A204.1 (cell line): ENCODE measurements around the gene PTPN23.
A peak's percentile ranks its signal among the peaks of the same experiment; 100 is the strongest.

Experiments
- FAIRE-seq: peaks from 2 replicates; lab custom pipeline; 2012; peaks lifted over from hg19 to GRCh38; lab: Jason Lieb, UNC

Gene PTPN23

DNA sequence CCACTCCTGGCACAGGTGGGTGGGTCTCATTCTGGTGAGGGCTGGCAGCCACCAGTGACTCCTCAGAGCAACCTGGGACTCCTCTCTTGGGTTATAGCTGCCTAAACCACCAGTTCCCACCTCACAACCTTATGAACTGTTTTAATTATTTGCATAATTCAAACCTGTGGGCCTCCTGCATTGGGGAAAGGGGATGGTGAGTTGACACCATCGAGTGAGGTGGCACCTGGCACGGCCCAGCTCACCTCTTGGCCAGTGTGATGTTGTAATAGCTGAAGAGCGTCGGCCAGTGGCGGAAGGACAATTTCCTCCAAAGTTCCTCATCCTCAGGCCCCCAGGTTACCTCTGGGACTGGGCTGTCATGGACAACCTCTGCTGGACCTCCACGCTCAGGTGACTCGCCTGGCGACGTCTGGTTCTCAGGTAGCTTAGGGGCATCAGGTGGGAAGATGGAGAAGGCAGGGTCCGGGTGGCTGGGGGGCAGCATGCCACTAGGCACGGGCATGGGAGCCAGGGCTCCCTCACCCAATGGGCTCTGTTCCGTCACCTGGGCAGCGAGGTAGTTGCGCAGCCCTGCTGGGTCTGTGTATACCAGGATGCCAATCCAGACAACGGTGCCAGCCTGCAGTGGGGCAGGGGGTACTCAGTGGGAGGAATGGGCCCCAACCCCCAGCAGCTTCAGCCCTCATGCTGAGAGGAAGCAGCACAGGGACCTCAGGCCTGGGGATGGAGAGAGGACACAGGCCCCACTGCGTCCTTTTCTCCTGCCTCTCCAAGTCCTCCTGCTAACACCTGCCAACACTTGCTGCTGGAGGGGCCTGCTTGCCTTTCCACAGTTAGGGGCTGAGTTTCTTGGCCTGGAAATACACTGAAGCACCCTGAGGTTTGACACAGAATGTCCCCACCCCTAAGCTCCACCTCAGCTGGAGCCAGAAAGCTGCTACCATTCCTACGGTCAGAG, 38.5 kb downstream of the PTPN23 start:
- FAIRE-seq = no peak

DNA sequence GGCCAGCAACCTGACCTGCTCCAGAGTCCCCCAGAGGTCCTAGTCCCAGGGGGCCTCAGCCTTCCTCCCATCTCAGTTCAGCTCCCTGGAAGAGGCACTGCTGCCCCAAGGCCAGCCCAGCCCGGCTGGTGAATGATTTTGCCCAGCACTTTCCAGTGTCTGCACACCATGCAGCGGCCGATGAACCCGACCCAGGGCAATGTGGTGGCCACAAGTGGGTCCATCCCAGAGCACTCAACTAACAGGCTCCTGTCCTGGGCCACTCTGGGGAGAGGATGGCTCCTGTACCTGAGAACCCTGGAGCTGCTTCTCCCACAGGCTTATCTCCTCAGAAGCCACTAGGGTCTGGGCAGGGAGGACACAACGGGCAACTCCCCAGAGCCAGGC, 39.2 kb downstream of the PTPN23 start:
- no peak for FAIRE-seq

DNA sequence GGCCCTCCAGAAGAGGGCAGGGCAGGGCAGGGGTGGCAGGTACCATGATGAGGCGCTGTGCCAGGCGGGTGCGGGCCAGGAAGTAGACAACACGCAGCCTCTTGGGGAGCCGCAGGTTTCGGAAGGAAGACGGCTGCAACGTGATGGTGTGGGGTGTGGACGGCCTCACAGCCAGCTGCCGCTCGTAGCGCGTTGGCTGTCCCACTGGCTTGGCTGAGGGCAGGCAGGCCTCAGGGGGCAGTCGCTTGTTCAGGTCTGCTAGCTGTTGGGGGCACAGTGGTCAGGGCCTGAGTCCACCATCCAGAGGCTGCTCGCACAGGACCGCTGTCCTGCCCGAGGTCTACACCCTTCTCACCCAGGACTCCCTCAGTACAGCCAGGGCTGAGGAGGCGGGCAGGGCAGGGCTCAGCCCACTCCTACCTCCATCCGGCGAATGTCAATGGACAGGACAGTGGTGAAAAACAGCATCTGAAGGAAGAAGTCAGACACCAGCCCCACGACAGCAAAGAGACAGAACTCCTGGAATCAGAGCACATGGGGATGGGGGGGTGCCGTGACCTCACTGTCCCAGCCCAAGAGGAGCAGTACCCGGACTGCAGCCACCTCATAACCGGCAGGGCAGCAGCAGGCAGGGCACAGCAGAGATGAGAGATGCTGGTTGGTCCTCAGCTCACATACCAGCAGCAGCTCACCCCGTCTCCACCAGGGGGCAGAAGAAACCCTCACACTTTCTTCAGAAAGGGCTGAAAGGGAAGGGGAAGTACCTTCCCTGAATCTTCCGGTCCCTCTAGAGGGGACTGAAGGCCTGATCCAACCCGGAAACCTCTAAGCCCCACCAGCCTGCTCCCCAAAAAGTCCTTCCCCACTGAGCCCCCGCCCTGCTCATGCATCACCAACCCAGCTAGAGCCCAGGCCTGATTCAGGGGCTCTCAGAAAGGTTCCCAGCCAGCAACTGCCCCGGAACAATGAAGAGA, 40.0 kb downstream of the PTPN23 start:
- peak; percentile 65 for FAIRE-seq

DNA sequence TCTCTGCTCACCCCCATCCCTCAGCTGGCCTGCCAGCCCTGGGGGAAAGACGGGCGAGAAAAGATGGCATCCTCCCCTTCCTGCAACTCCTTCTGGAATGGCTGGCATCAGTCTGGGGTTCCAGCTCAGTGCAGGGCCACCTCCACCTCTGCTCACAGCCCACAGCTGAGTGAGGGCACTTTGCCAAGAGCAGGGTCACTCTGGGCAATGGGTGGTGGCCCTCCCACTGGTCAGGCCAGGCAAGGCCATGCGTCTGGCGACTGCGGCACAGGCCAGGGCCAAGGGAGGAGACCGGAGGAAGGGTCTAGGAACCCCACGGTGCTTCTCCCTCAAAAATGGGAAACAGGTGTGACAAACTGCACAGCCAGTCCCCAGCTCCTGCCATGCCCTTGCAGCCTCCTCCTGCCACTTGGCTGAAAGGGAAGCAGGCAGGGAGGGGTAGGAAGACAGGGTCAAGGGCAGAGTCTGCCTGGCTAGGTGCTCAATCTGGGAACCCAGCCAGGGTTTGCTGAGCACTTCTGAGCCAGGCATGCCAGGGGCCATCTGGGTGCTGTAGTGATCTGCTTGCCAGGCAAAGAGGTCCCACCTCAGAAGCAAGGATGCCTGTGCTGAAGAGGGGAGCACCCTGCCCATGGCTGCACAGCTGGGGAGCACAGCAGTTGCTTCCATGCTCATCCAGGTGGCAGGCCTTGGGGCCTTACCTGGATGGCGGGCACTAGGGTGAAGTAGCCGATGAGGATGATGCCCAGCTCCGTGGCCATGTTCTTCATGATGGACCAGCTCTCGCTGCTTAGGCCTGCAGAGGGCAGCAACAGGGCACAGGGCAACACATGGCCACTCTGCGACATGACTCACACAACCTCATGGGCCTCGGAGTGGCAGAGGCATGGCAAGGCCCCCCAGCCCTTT, 41.2 kb downstream of the PTPN23 start:
- no peak for FAIRE-seq

DNA sequence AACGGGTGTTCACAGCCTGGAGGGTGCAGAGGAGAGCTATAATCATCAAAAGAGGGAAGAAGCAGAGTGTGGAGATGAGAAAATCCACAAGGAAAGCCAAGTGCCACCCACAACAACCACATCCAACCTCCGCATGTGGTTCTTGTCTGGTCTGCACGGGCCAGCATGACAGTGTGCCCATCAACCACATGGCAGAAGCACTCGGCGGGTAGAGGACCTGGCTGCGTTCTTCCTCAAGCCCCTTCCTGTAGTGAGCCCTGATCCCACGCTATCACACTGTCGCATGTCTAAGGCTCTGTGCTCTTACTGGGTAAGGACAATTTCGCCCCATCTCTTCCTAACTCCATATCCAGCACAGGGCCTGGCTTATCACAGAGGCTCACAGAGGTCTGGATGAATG, 41.9 kb downstream of the PTPN23 start:
- no peak for FAIRE-seq

DNA sequence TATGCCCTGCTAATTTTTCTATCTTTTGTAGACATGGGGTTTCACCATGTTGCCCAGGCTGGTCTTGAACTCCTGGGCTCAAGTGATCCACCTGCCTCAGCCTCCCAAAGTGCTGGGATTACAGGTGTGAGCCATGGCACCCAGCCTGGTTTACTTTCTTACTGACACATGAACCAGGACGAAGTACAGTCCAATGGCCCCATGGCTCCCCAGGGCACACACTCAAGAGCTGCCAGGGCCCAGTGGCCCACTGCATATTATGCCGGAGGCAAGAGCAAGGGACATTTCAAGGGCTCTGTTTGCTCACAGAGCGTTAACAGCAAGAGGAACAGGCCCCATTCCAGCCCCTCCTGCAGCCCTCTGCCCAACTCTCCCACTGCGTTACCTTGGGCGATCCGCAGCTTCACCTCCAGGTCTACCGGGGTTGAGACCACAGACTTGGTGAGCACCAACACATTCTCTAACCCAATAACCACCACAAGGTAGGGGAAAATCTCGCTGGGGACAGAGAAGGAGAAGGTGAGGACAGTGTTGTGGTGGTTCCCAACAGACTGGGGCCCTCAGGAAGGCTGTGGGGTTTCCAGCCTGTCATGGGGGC, 42.8 kb downstream of the PTPN23 start:
- no peak for FAIRE-seq

DNA sequence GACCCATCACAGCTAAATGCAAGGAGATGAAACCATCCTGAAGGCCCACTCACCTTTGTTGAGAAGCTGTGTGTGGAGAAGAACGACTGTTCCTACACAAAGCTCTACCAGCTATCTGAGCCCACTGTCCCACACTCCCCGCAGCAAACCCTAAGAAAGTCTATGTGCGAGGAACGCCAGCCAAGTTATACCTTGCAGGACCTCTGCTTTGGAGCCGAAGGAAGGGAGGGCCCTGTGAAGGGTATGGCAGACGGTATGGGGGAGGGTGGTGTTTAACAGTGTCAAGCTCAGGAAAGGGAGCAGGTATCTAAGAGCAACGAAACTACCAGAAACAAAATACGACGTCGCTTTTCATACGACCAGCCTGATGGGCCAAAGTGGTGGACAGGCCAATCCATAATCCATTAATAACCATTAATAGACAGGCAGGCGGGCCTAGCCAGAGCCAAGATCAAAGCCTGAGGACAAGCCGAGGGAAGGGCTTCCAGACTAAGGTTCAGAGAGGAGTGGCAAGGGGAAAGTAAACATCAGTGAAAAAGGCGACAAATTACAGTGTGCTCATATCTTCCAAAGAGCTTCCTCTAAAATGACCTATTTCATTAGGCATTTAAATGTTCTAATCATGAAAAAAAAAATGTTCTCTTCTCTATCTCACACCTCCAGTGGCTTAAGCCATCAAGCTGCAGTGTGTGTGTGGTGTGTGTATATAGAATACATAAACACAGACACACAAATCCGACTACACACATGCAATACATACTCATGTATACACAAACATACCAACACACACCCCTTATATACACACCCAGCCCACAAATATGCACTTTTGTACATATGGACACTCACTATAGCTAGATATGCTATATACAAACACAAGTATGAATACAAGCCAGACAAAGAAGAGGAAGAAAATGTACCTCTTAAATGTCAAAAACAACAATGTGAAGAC, 43.9 kb downstream of the PTPN23 start:
- FAIRE-seq = no peak

DNA sequence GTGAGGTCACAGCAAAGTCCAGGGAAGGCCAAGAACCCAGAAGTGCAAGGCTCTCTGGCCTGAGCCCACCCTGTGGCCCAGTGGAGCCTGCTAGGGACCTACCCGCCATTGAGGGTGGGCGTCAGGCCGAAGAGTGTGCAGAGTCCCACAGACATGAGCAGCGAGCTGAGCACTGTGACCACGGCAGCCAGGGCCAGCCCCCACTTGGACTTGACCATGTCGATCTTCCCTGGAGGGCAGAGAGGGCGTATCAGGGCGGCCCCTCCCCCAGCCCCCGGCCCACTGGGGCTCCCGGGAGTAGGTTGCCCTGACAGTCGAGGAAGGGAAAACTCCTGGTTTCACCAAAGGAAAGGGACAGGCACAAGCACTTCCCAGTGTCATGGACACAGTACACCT, 44.6 kb downstream of the PTPN23 start:
- FAIRE-seq = no peak

DNA sequence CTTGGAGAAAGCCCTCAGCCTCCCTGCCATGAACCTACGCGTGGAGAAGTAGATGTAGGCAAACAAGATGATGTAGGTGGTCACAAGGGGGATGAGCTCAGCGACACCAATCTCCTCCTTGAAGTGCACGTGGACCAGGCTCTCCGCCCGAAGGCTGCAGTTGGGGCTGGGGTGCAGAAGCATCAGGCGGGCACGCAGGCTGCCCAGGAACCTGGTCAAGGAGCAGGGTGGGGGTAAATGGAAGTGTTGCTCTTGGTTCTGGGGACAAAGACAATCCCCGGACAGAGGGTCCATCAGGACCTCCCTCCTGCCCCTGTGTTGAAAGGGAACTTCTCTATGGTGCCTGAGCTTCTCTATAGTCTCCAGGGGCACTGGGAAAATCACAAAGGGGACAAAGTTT, 45.1 kb downstream of the PTPN23 start:
- no peak for FAIRE-seq

DNA sequence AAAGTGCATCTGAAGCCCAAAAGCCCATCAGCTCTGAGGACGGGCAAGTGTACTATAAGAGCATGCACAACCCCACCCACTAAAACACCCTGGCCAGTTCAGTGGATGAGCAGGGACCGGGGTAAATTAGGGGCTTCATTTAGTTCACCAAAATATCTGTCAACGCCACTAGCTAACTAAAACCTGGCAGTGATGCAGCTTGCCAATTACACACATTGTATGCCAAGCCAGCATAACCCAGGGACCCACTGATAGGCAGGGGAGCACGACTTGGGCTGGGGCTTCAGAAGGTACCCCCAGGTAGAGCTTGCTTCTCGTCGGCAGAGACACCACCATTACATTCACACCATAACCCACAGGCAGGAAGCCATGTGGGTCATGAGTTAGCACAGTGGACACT, 47.0 kb downstream of the PTPN23 start:
- no peak for FAIRE-seq

DNA sequence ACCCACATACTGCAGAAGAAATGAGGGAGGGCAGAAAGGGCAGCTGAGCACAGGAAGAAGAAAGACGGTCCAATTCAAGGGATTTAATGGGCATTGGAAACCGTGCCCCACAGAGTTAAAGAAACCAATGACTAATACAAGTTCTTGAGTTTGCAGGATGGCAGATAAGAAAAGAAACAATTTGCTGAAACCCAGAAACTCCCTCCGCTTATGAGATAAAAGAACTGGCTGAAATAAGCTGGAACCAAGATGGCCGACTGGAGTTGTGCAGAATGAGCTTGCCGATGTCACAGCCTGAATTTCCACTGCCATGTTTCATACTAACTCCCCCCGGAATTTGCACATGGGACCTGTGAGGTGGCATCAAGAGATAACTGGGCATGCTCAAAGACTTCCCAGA, 47.8 kb downstream of the PTPN23 start:
- no peak for FAIRE-seq

DNA sequence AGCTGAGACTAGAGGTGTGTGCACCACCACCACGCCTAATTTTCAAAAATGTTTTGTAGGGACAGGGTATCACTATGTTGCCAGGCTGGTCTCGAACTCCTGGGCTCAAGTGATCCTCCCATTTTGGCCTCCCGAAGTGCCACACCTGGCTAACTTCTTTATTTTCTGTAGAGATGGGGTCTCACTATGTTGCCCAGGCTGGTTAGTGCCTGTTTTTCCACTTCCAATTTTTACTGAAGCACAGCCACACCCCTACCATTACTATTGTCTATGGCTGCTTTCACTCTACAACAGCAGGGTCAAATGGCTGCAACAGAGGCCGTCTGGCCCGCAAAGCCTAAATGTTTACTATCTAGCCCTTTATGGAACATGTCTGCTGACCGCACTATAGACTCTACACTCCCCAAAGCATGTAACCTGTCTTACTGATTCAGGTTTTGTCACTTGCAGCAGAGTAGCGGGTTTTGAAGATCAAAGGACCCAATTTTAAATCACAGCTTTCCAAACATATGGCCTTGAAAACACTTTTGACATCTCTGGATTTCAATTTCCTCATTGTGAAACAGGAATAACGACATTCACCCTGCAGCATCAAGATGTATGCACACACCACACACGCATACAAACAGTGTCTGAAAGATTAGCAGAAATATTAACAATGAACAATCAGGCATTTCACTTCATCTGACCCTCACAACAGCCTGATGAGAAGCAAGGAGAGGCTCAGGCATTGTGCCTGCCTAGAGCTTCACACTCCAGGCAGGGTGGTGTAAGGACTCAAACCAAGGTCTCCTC, 48.9 kb downstream of the PTPN23 start:
- no peak for FAIRE-seq

DNA sequence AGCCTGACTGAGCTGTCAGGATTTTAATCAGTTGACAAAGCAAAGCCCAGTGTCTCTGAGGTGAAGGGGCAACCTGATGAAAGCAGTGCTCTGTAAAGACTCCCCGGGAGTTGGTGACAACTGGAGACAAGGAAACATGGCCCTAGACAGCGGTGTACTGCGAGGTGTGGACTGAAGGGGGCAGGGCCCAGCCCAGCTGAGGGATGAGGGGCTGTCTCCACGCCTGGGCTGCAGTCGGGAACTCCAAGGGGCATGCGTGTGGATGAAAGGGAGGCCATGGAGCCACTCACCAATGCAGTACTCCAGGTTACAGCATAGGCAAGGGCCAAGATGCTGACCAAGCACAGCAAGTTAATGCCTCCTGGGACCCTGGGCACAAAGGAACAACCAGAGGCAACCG, 49.8 kb downstream of the PTPN23 start:
- FAIRE-seq = no peak

DNA sequence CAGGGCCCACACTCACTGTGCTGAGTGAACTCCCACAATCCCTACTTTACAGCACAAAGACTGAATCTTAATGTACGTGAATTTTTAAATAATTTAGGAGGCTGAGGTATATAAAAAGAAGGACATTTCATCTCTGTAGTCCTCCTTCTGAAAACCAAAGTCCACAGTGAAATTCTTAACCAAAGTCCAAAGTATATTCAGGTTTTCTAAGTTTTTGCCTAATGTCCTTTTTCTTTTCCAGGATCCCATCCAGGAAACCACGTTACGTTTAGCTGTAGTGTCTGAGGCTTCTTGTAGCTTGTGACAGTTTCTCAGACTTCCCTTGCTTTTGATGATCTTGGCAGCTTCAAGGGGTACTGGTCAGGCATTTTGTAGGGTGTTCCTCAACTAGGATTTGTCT, 50.4 kb downstream of the PTPN23 start:
- FAIRE-seq = no peak

DNA sequence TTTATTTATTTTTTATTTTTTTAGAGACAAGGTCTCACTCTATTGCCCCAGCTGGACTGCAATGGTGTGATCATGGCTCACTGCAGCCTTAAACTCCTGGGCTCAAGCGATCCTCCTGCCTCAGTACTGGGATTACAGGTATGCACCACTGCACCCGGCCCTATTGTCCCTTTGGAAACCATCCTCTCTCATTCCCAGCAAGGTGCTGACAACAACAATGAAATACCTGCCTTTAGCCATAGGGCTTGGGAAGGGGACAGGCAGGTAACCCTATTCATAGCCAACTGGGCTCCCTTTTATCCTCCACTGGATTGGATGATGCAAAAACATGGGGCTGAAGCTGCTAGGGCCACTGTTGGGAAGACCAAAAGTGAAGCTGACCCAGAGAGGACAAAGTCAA, 51.9 kb downstream of the PTPN23 start:
- FAIRE-seq = no peak

DNA sequence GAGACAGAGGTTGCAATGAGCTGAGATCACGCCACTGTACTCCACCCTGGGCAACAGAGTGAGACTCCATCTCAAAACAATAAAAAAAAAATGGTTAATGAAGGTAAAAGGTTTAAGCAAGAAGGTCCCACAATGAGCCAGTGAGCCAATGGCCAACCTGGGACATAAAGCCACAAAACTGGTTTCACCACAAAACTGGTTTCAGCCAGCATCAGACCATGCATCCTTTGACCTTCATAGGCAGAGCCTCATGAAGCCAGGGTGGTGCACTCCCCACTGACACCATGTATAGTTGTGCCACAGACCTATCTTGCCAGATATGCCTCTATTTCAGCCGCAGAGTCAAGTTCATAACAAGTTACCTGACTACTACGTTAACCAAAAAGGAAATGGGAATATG, 53.0 kb downstream of the PTPN23 start:
- no peak for FAIRE-seq

DNA sequence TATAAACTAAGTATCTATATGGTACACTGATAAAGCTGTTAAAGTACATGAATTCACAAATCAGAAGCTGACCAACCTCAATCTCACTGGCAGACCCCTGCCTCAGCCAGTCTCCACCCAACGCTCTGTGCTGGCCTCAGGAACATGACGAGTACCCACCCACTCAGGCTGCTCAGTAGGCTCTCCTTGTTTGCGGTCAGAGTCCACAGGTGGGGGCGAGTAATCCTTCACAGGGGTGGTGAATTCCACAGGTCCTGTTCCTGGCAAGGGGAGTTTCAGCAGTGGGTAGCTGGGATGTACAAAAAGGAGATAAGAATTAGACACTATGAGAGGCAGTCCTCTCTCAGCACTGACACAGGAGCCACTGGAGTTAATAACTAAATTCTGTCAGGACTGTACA, 54.0 kb downstream of the PTPN23 start:
- no peak for FAIRE-seq

DNA sequence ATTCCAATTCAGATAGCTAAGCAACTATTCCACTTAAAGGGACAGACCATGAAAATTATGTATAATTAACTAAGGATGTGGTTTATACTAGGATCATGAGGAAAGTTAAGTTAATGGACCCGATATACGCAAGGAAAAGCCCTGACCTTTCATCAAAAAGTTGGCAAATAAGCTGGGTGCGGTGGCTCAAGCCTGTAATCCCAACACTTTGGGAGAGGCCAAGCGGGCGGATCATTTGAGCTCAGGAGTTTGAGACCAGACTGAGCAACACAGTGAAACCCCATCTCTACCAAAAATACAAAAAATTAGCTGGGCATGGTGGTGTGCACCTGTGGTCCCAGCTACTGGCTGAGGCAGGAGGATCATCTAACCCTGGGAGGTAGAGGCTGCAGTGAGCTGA, 55.4 kb downstream of the PTPN23 start:
- FAIRE-seq = no peak

DNA sequence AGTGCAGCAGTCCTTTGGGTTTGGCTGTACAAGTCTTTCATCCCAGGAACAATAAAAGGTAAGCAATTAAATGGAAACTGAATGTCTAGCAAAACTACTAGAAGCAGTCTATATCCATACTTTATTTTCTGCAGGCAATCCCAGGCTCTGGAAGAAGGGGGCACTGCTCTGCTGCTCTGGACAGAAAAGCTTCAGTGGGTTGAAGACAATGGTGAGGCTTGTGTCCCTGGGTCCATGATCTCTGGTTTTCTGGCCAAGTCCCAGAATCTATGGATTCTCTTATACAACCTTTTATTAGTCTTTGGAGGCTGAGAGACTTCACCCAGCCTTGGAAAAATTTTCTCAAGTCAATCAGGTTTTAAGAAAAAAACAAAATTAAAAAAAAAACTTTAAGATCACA, 59.3 kb downstream of the PTPN23 start:
- no peak for FAIRE-seq
